Retinal pigment epithelial cell (primary cell): Measurements from ENCODE around the gene ZNF618.
A peak's percentile ranks its signal among the peaks of the same experiment; 100 is the strongest.

Source experiments
- DNase-seq: peaks from one replicate; pipeline ENCODE4 v3.0.0-alpha.2; 2010; ENCODE audit warnings: low read depth
- H3K4me3 ChIP-seq: 2 replicates; pipeline ENCODE4 v1.5.1; 2011; ENCODE audit warnings: mild to moderate bottlenecking, low read length, control low read depth, moderate library complexity
- TF ChIP-seq, protein P1 (sequence below): conservative IDR thresholded peaks from 2 replicates; pipeline ENCODE4 v1.5.1; 2011; ENCODE audit warnings: low read depth, low read length, control low read depth, inconsistent platforms

The ZNF618 gene

DNA sequence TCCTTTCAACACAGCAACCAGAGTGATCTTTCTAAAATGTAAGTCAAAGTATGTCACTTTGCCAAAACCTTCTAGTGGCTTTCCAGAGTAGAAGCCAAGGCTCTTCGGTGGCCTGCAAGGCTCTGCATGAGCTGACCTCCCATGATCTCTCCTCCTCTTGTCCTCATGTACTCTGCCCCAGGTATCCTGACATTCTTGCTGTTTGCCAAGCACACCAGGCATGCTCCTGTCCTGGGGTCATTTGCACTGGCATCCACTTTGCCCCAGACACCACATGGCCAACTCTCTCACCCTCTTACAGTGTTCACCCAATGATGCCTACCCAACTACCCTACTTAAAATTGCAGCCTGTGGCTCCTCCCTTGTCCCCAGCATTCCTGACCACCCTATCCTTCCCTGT is 86.3 kb downstream of the ZNF618 start:
- H3K4me3 ChIP-seq: no peak overlapping the region
- TF ChIP-seq, protein P1, sequence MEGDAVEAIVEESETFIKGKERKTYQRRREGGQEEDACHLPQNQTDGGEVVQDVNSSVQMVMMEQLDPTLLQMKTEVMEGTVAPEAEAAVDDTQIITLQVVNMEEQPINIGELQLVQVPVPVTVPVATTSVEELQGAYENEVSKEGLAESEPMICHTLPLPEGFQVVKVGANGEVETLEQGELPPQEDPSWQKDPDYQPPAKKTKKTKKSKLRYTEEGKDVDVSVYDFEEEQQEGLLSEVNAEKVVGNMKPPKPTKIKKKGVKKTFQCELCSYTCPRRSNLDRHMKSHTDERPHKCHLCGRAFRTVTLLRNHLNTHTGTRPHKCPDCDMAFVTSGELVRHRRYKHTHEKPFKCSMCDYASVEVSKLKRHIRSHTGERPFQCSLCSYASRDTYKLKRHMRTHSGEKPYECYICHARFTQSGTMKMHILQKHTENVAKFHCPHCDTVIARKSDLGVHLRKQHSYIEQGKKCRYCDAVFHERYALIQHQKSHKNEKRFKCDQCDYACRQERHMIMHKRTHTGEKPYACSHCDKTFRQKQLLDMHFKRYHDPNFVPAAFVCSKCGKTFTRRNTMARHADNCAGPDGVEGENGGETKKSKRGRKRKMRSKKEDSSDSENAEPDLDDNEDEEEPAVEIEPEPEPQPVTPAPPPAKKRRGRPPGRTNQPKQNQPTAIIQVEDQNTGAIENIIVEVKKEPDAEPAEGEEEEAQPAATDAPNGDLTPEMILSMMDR: no peak
- no peak for DNase-seq

DNA sequence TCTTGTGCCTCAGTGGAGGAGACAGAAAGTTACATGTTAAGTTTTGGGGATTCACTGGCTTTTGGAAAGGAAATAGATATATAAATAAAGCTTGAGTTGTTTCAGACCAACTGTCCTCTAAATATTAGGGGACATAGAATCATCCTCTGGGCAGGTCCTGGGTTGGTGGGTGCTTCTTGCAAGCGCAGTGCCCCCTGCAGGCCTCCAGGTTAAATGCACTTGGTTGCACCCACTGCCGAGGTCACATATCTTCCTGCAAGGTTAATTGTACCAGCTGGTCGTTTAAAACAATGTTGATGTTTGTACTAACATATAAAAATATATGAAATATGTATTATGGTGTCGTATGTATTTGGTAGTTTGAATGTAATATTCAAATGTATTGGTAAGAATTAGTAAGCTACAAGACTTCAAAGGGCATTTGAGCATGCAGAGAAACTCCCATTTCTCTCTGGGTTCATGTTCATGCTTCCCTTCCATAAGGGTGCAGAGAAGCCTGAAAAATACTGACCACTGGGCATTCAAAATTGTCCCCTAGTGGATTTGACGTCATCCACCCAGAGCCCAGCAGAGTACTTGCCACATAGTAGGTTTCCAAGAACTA is 87.0 kb downstream of the ZNF618 start:
- DNase-seq: no peak
- TF ChIP-seq, protein P1: peak; percentile 69
- H3K4me3 ChIP-seq: no peak overlapping the region

DNA sequence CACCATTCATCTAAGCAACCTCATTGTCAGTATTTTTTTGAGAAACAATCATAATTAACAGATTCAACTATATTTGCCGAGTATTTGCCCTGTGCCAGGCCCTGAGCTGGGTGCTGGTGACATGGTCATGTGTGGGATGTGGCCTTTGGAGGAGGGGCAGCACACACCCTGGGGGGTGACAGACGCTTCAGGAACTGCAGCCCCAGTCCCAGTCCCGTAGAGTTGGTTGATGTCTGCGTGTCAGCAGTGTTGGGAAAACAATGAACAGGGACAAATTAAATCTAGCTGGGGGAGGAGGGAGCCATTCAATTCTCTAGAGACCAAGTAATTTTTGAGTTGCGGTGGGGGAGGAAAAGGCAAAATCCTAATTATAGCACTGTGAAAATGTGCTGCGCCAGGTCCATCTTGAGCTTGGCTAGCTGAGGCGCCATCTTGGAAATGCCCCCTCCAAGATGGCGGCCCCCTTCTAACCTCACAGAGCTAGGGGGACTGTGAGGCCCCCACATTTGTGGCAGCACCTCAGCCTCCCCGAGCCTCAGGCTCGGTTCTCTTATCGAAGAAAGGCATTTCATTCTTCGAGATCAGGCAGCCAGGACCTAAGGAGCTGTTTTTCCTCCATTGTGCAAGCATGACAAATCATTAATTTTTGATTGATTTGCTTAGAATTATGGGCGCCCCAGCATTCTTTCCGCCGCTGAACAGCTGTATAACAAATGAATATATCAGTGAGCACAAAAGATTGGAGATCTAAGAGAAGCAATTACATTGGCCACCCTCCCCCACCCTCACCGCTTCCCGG is 87.8 kb downstream of the ZNF618 start:
- H3K4me3 ChIP-seq: no peak overlapping the region
- TF ChIP-seq, protein P1: no peak
- no peak for DNase-seq

DNA sequence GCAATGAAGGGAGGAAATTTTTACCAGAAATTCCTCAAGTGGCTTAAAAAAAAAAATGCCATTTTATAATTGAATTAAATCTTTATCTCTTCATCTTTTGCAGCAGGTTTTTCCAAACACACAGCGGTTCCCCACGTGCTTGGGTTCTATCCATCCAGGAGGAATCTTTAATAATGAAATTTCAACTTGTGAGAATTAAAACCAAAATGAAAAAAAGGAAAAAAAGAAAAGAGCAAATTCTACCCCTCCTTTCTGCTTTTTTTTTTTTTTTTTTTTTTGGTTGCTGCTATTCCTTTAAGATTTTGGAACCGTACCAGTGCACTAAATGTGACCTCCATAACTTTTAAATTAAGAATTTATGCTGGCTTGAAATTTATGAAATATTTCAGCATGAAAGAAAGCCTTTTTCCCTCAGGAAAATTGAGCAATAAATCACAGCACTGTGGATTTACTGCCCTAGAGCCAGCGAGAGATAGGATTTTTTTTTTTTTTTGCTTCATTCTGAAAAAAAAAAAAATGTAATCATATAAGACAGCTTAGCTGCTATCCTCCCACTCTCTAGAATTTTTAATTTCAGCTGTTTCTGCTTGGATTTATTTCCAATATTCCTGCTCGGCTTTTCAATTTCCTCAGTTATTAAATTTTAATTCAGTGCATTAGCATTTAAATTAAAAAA is 88.5 kb downstream of the ZNF618 start:
- TF ChIP-seq, protein P1: no peak
- H3K4me3 ChIP-seq: no peak overlapping the region
- no peak for DNase-seq

DNA sequence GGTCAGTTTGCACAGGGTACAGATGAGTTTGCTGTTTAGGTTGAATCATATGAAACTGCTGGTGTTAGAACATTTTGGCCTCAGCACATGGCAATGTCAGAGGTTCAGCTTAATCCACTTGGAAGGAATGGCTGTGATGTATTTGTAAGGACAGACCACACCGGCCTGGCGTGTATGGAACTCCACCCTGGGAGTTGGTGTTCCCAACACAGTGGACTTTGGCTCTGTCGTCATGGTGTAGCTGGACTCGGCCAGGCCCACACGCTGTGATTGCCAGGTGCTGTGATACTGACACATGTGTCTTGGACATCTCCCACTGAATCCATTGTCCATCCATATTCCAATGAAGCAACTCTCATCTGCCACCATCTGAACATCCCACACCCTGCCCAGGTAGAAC is 90.3 kb downstream of the ZNF618 start:
- DNase-seq: no peak
- no peak overlapping the region for H3K4me3 ChIP-seq
- TF ChIP-seq, protein P1: no peak

DNA sequence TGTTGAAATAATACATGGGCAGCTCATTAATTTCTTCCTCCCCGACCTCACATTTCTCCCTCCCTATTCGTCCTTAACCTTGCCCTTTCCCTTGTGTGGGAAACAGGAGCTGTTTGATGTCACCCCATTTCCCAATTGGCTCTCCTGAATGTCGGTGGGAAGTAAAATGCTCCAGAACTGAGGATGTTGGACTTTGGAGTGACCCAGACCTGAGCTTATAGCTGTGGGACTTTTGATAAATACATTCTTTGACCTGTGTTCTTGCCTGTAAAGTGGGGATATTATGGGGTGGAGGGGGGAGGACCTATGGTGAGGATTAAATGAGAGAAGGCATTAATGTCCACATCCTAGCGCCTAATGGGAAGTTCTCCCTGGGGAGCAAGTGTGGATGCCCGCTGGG is 91.3 kb downstream of the ZNF618 start:
- H3K4me3 ChIP-seq: no peak overlapping the region
- TF ChIP-seq, protein P1: no peak
- no peak for DNase-seq
